Stimulated activated CD4-positive, alpha-beta T cell treated with anti-CD3 and anti-CD28 coated beads, TNF-alpha, amount 100 ng/mL, for 1 hour (primary cell): ENCODE data around the gene INSRR.

Experiments
- DNase-seq, 3 donors: peaks; one replicate each; pipeline ENCODE4 v3.0.0-alpha.2; 2020; ENCODE audit warnings: low read depth in 3 of 3, low spot score in 1 of 3

Gene INSRR

GRCh38 chr1:156834322-156834721 is 24.6 kb downstream of the INSRR start:
- DNase-seq = no peak

- DNase-seq = no peak
Measured at GRCh38 chr1:156833603-156834002, 25.3 kb downstream of the INSRR start.

GRCh38 chr1:156832434-156832833 is 26.5 kb downstream of the INSRR start:
- DNase-seq = no peak

GRCh38 chr1:156828400-156829124 is 30.4 kb downstream of the INSRR start:
- no peak for DNase-seq

GRCh38 chr1:156826630-156827029 is 32.3 kb downstream of the INSRR start:
- no peak for DNase-seq

GRCh38 chr1:156823210-156823790 is 35.6 kb downstream of the INSRR start:
- no peak for DNase-seq

GRCh38 chr1:156822680-156823079 is 36.2 kb downstream of the INSRR start:
- DNase-seq = no peak

- DNase-seq = no peak
Measured at GRCh38 chr1:156821801-156822200, 37.1 kb downstream of the INSRR start.

GRCh38 chr1:156816561-156817328 is 42.2 kb downstream of the INSRR start, which contains the start of gene SH2D2A:
SH2D2A (minus strand) TSS chr1:156816848; CDS start chr1:156816708, 140 bp downstream.
- peak; percentile 77 to 91 (median 89) for DNase-seq

- no peak for DNase-seq
Measured at GRCh38 chr1:156815961-156816422, 42.9 kb downstream of the INSRR start.

GRCh38 chr1:156815307-156815826 is 43.5 kb downstream of the INSRR start:
- DNase-seq = no peak

- peak in 1 of 3 donors; percentile 20 for DNase-seq
Measured at GRCh38 chr1:156814571-156815260, 44.2 kb downstream of the INSRR start.

GRCh38 chr1:156813750-156814570 is 45.0 kb downstream of the INSRR start:
- DNase-seq = peak; percentile 38 to 61 (median 47)

- no peak for DNase-seq
Measured at GRCh38 chr1:156813298-156813697, 45.6 kb downstream of the INSRR start.

GRCh38 chr1:156812293-156812990 is 46.5 kb downstream of the INSRR start:
- no peak for DNase-seq

GRCh38 chr1:156811168-156811567 is 47.7 kb downstream of the INSRR start:
- DNase-seq = no peak

- DNase-seq = no peak
Measured at GRCh38 chr1:156809711-156810366, 49.1 kb downstream of the INSRR start.

GRCh38 chr1:156809281-156809680 is 49.6 kb downstream of the INSRR start:
- no peak for DNase-seq
